Measurements from ENCODE around the gene RGS14.
"Not testable (repeated sequence)": the region's sequence is repeated elsewhere in the genome, so short reads cannot be mapped to it uniquely, and the experiment has no call there.

The RGS14 gene

GRCh38 chr5:177403792-177404640 lies 46.3 kb downstream of the RGS14 start:
- Histone ChIP-seq H3K36me3 (ENCODE audit: control insufficient read depth, insufficient read depth, low read length) (no peaks in the 10 kb centered on the region), H3K4me1 (ENCODE audit: control insufficient read depth, insufficient read depth, low read length) (peaks cover 4% of the 10 kb centered on the region), H3K27ac (ENCODE audit: low read length) (no peak overlapping the region), H3K9me3 (ENCODE audit: control insufficient read depth, insufficient read depth, low read length) (no peaks in the 10 kb centered on the region), H3K4me3 (ENCODE audit: low read length) (peak overlapping the region; percentile 25; the same call in 1 of the 2 replicates), H3K27me3 (ENCODE audit: control insufficient read depth, insufficient read depth, low read length) (peaks cover 20% of the 10 kb centered on the region; the same call in 1 of the 2 replicates)
- no CpG with 5 or more reads among the region's 93 CpGs for WGBS (ENCODE audit: insufficient coverage, insufficient read length)
- DNase-seq (ENCODE audit: low read depth, low spot score), result no peak

- Histone ChIP-seq H3K4me1 (ENCODE audit: control insufficient read depth, insufficient read depth, low read length) (peaks cover 4% of the 10 kb centered on the region), H3K9me3 (ENCODE audit: control insufficient read depth, insufficient read depth, low read length) (no peaks in the 10 kb centered on the region), H3K4me3 (ENCODE audit: low read length) (peak overlapping the region; percentile 25), H3K27me3 (ENCODE audit: control insufficient read depth, insufficient read depth, low read length) (peaks cover 20% of the 10 kb centered on the region; the same call in 1 of the 2 replicates), H3K27ac (ENCODE audit: low read length) (no peak overlapping the region), H3K36me3 (ENCODE audit: control insufficient read depth, insufficient read depth, low read length) (no peaks in the 10 kb centered on the region)
- no CpG with 5 or more reads among the region's 16 CpGs for WGBS (ENCODE audit: insufficient coverage, insufficient read length)
- DNase-seq (ENCODE audit: low read depth, low spot score), result no peak
Measured at GRCh38 chr5:177404641-177405179, 47.0 kb downstream of the RGS14 start.

GRCh38 chr5:177405312-177405711 lies 47.6 kb downstream of the RGS14 start:
- Histone ChIP-seq H3K27ac (ENCODE audit: low read length) (no peak overlapping the region), H3K36me3 (ENCODE audit: control insufficient read depth, insufficient read depth, low read length) (no peaks in the 10 kb centered on the region), H3K27me3 (ENCODE audit: control insufficient read depth, insufficient read depth, low read length) (peaks cover 20% of the 10 kb centered on the region; the same call in 1 of the 2 replicates), H3K4me1 (ENCODE audit: control insufficient read depth, insufficient read depth, low read length) (peaks cover 4% of the 10 kb centered on the region), H3K4me3 (ENCODE audit: low read length) (no peak overlapping the region), H3K9me3 (ENCODE audit: control insufficient read depth, insufficient read depth, low read length) (no peaks in the 10 kb centered on the region)
- no CpG with 5 or more reads among the region's 2 CpGs for WGBS (ENCODE audit: insufficient coverage, insufficient read length)
- DNase-seq (ENCODE audit: low read depth, low spot score), result no peak

- no peaks in the 10 kb centered on the region for H3K9me3 ChIP-seq (ENCODE audit: control insufficient read depth, insufficient read depth, low read length)
- whole genome bisulfite sequencing (ENCODE audit: insufficient coverage, insufficient read length), result no CpG with 5 or more reads among the region's 5 CpGs
- H3K4me3 ChIP-seq (ENCODE audit: low read length), result no peak overlapping the region
- peaks cover 4% of the 10 kb centered on the region for H3K4me1 ChIP-seq (ENCODE audit: control insufficient read depth, insufficient read depth, low read length)
- no peaks in the 10 kb centered on the region for H3K36me3 ChIP-seq (ENCODE audit: control insufficient read depth, insufficient read depth, low read length)
- no peak overlapping the region for H3K27ac ChIP-seq (ENCODE audit: low read length)
- H3K27me3 ChIP-seq (ENCODE audit: control insufficient read depth, insufficient read depth, low read length), result peaks cover 20% of the 10 kb centered on the region; the same call in 1 of the 2 replicates
- no peak for DNase-seq (ENCODE audit: low read depth, low spot score)
Measured at GRCh38 chr5:177405805-177406204, 48.1 kb downstream of the RGS14 start.

- no peaks in the 10 kb centered on the region for H3K36me3 ChIP-seq (ENCODE audit: control insufficient read depth, insufficient read depth, low read length)
- DNase-seq (ENCODE audit: low read depth, low spot score), result no peak
- peaks cover 15% of the 10 kb centered on the region; the same call in 1 of the 2 replicates for H3K27me3 ChIP-seq (ENCODE audit: control insufficient read depth, insufficient read depth, low read length)
- WGBS (ENCODE audit: insufficient coverage, insufficient read length), result no CpG with 5 or more reads among the region's 9 CpGs
- H3K4me3 ChIP-seq (ENCODE audit: low read length), result no peak within 1 kb of the TSS
- no peaks in the 10 kb centered on the region; the same call in 1 of the 2 replicates for H3K4me1 ChIP-seq (ENCODE audit: control insufficient read depth, insufficient read depth, low read length)
- no peaks in the 10 kb centered on the region for H3K9me3 ChIP-seq (ENCODE audit: control insufficient read depth, insufficient read depth, low read length)
- no peak within 1 kb of the TSS for H3K27ac ChIP-seq (ENCODE audit: low read length)
Measured at GRCh38 chr5:177409043-177409801, 51.5 kb downstream of the RGS14 start, which contains the start of gene F12. Gene F12, minus strand, starts transcription at chr5:177409564. Its CDS starts 37 bp downstream, at chr5:177409527.

GRCh38 chr5:177410575-177410974 lies 52.9 kb downstream of the RGS14 start:
- Histone ChIP-seq H3K9me3 (ENCODE audit: control insufficient read depth, insufficient read depth, low read length) (no peaks in the 10 kb centered on the region), H3K27me3 (ENCODE audit: control insufficient read depth, insufficient read depth, low read length) (peaks cover 4% of the 10 kb centered on the region; the same call in 1 of the 2 replicates), H3K4me1 (ENCODE audit: control insufficient read depth, insufficient read depth, low read length) (no peaks in the 10 kb centered on the region), H3K27ac (ENCODE audit: low read length) (no peak overlapping the region), H3K36me3 (ENCODE audit: control insufficient read depth, insufficient read depth, low read length) (no peaks in the 10 kb centered on the region), H3K4me3 (ENCODE audit: low read length) (no peak overlapping the region)
- no CpG with 5 or more reads among the region's 3 CpGs for WGBS (ENCODE audit: insufficient coverage, insufficient read length)
- no peak for DNase-seq (ENCODE audit: low read depth, low spot score)

GRCh38 chr5:177412603-177413233 lies 55.0 kb downstream of the RGS14 start:
- Histone ChIP-seq H3K4me1 (ENCODE audit: control insufficient read depth, insufficient read depth, low read length) (no peaks in the 10 kb centered on the region), H3K4me3 (ENCODE audit: low read length) (no peak overlapping the region), H3K27me3 (ENCODE audit: control insufficient read depth, insufficient read depth, low read length) (peaks cover 2% of the 10 kb centered on the region; the same call in 1 of the 2 replicates), H3K27ac (ENCODE audit: low read length) (no peak overlapping the region), H3K9me3 (ENCODE audit: control insufficient read depth, insufficient read depth, low read length) (no peaks in the 10 kb centered on the region), H3K36me3 (ENCODE audit: control insufficient read depth, insufficient read depth, low read length) (no peaks in the 10 kb centered on the region)
- no CpG with 5 or more reads among the region's 8 CpGs for WGBS (ENCODE audit: insufficient coverage, insufficient read length)
- DNase-seq (ENCODE audit: low read depth, low spot score), result no peak

- WGBS (ENCODE audit: insufficient coverage, insufficient read length), result no CpG with 5 or more reads among the region's 3 CpGs
Measured at GRCh38 chr5:177414481-177414880, 56.8 kb downstream of the RGS14 start.

GRCh38 chr5:177417081-177417480 lies 59.4 kb downstream of the RGS14 start:
- H3K4me3 ChIP-seq (ENCODE audit: low read length); H3K4me1 ChIP-seq (ENCODE audit: control insufficient read depth, insufficient read depth, low read length); DNase-seq (ENCODE audit: low read depth, low spot score); H3K9me3 ChIP-seq (ENCODE audit: control insufficient read depth, insufficient read depth, low read length); H3K27me3 ChIP-seq (ENCODE audit: control insufficient read depth, insufficient read depth, low read length); H3K36me3 ChIP-seq (ENCODE audit: control insufficient read depth, insufficient read depth, low read length); H3K27ac ChIP-seq (ENCODE audit: low read length): not testable (repeated sequence)
- no CpG with 5 or more reads among the region's 6 CpGs for WGBS (ENCODE audit: insufficient coverage, insufficient read length)

More at GRCh38 chr5:177414481-177414880, 56.8 kb downstream of the RGS14 start:
- Histone ChIP-seq H3K27ac (ENCODE audit: low read length) (no peak overlapping the region), H3K27me3 (ENCODE audit: control insufficient read depth, insufficient read depth, low read length) (no peaks in the 10 kb centered on the region), H3K9me3 (ENCODE audit: control insufficient read depth, insufficient read depth, low read length) (no peaks in the 10 kb centered on the region), H3K4me1 (ENCODE audit: control insufficient read depth, insufficient read depth, low read length) (no peaks in the 10 kb centered on the region), H3K36me3 (ENCODE audit: control insufficient read depth, insufficient read depth, low read length) (no peaks in the 10 kb centered on the region), H3K4me3 (ENCODE audit: low read length) (no peak overlapping the region)
- no peak for DNase-seq (ENCODE audit: low read depth, low spot score)

GRCh38 chr5:177419046-177419445 lies 61.3 kb downstream of the RGS14 start:
- no peak for DNase-seq (ENCODE audit: low read depth, low spot score)
- no peaks in the 10 kb centered on the region for H3K27me3 ChIP-seq (ENCODE audit: control insufficient read depth, insufficient read depth, low read length)
- H3K4me3 ChIP-seq (ENCODE audit: low read length), result no peak overlapping the region
- WGBS (ENCODE audit: insufficient coverage, insufficient read length), result no CpG with 5 or more reads among the region's 3 CpGs
- no peaks in the 10 kb centered on the region for H3K36me3 ChIP-seq (ENCODE audit: control insufficient read depth, insufficient read depth, low read length)
- H3K27ac ChIP-seq (ENCODE audit: low read length), result no peak overlapping the region
- no peaks in the 10 kb centered on the region for H3K4me1 ChIP-seq (ENCODE audit: control insufficient read depth, insufficient read depth, low read length)
- H3K9me3 ChIP-seq (ENCODE audit: control insufficient read depth, insufficient read depth, low read length), result no peaks in the 10 kb centered on the region

All from iPS DF 6.9 (cell line).